Vagina (tissue), 2 donors: Measurements from ENCODE around the gene SYNM. TPM values are rescaled to one million over a fixed set of nuclear protein-coding genes. Genes with fewer than 3 reads are reported as not detected.
A peak's percentile ranks its signal among the peaks of the same experiment; 100 is the strongest.

ENCODE experiments used
- DNase-seq, 2 donors: peaks; one replicate each; pipeline ENCODE4 v3.0.0-alpha.2; 2017; ENCODE audit errors: extremely low spot score in 2 of 2
- H3K27ac ChIP-seq: fragments of 200-600 bp; sonication (generic); one replicate; pipeline ENCODE4 v1.5.1; 2019
- H3K27me3 ChIP-seq: fragments of 200-600 bp; sonication (generic); one replicate; pipeline ENCODE4 v1.5.1; 2019
- H3K36me3 ChIP-seq, 2 donors: fragments of 200-600 bp; sonication (generic); one replicate each; pipeline ENCODE4 v1.5.1; 2017 to 2019
- H3K4me1 ChIP-seq: fragments of 200-600 bp; sonication (generic); one replicate; pipeline ENCODE4 v1.5.1; 2019
- H3K4me3 ChIP-seq, 2 donors: fragments of 200-600 bp; sonication (generic); 1 replicate in 1 of 2; 2 replicates in 1 of 2; pipeline ENCODE4 v1.5.1; 2016 to 2019
- H3K9me3 ChIP-seq: fragments of 200-600 bp; sonication (generic); one replicate; pipeline ENCODE4 v1.5.1; 2019
- CTCF ChIP-seq, 3 experiments: fragments of 450-650 bp in 2 of 3; fragments of 200-600 bp in 1 of 3; sonication (generic) in 1 of 3; IDR thresholded peaks; one replicate each; pipeline ENCODE4 v1.5.1; 2017 to 2019; ENCODE audit warnings: antibody characterized with exemption in 3 of 3, mild to moderate bottlenecking in 2 of 3, moderate library complexity in 2 of 3
- POLR2A ChIP-seq, 2 donors: fragments of 450-650 bp; IDR thresholded peaks; one replicate each; pipeline ENCODE4 v1.6.1; 2017; ENCODE audit warnings: antibody characterized with exemption in 2 of 2, mild to moderate bottlenecking in 2 of 2, moderate library complexity in 2 of 2
- POLR2AphosphoS5 ChIP-seq, 2 donors: sonication (generic); formaldehyde crosslinking; IDR thresholded peaks; one replicate each; pipeline ENCODE4 v1.9.0; 2017; ENCODE audit warnings: antibody characterized with exemption in 2 of 2, mild to moderate bottlenecking in 2 of 2, low read depth in 1 of 2; ENCODE audit not compliant: insufficient read depth in 1 of 2
- intact Hi-C: fragments of 100-400 bp; cut with DNase I; formaldehyde crosslinking; loops from one replicate; pipeline ENCODE4 v1.15.1; 2023
- total RNA-seq: library from RNA; depleted of rRNA; stranded (reverse); fragments of >200 nt; gene quantifications from one replicate; pipeline ENCODE4 v1.2.3, GENCODE V29; 2016

The SYNM gene
- total RNA-seq, 1 donor from 2014 or later, result 62.6 TPM

GRCh38 chr15:99143242-99143641, 38.4 kb downstream of the SYNM start:
- no peaks in the 10 kb centered on the region for H3K27me3 ChIP-seq
- intact Hi-C loops, result no loop called here
- H3K27ac ChIP-seq, result no peak overlapping the region
- no peak overlapping the region for H3K4me3 ChIP-seq
- H3K4me1 ChIP-seq, result peaks cover 10% of the 10 kb centered on the region
- TF ChIP-seq CTCF (IDR thresholded peaks at IDR 0.05), result no peak
- no peak for TF ChIP-seq POLR2A (IDR thresholded peaks at IDR 0.05)
- TF ChIP-seq POLR2AphosphoS5 (IDR thresholded peaks at IDR 0.05; ENCODE audit: insufficient read depth in 1 of 2, low read depth in 1 of 2), result no peak
- no peaks in the 10 kb centered on the region for H3K9me3 ChIP-seq
- no peak for DNase-seq
- no peaks in the 10 kb centered on the region for H3K36me3 ChIP-seq

GRCh38 chr15:99143655-99144610, 39.1 kb downstream of the SYNM start:
- Histone ChIP-seq H3K36me3 (peaks cover 0 to 6% of the 10 kb centered on the region in 2 donors), H3K27me3 (no peaks in the 10 kb centered on the region), H3K4me1 (peaks cover 10% of the 10 kb centered on the region), H3K27ac (peak overlapping the region; percentile 46), H3K4me3 (no peak overlapping the region), H3K9me3 (no peaks in the 10 kb centered on the region)
- peak in 1 of 2 donors; percentile 58 for DNase-seq
- intact Hi-C loops, result no loop called here
- TF ChIP-seq CTCF (IDR thresholded peaks at IDR 0.05) (no peak), POLR2A (IDR thresholded peaks at IDR 0.05) (no peak), POLR2AphosphoS5 (IDR thresholded peaks at IDR 0.05; ENCODE audit: insufficient read depth in 1 of 2, low read depth in 1 of 2) (peak in 1 of 2 donors; percentile 73)

GRCh38 chr15:99145005-99145404, 40.1 kb downstream of the SYNM start:
- intact Hi-C loops, result no loop called here
- H3K4me1 ChIP-seq, result peaks cover 10% of the 10 kb centered on the region
- H3K9me3 ChIP-seq, result no peaks in the 10 kb centered on the region
- H3K27me3 ChIP-seq, result no peaks in the 10 kb centered on the region
- TF ChIP-seq CTCF (IDR thresholded peaks at IDR 0.05) (no peak), POLR2AphosphoS5 (IDR thresholded peaks at IDR 0.05; ENCODE audit: insufficient read depth in 1 of 2, low read depth in 1 of 2) (no peak), POLR2A (IDR thresholded peaks at IDR 0.05) (no peak)
- H3K4me3 ChIP-seq, result no peak overlapping the region
- H3K27ac ChIP-seq, result no peak overlapping the region
- no peak for DNase-seq
- H3K36me3 ChIP-seq, result peaks cover 0 to 6% of the 10 kb centered on the region in 2 donors

GRCh38 chr15:99145778-99146177, 40.9 kb downstream of the SYNM start:
- peak in 1 of 2 donors; percentile 81 for DNase-seq
- H3K9me3 ChIP-seq, result no peaks in the 10 kb centered on the region
- peaks cover 10% of the 10 kb centered on the region for H3K4me1 ChIP-seq
- no peaks in the 10 kb centered on the region for H3K27me3 ChIP-seq
- TF ChIP-seq POLR2AphosphoS5 (IDR thresholded peaks at IDR 0.05; ENCODE audit: insufficient read depth in 1 of 2, low read depth in 1 of 2) (no peak), CTCF (IDR thresholded peaks at IDR 0.05) (no peak), POLR2A (IDR thresholded peaks at IDR 0.05) (no peak)
- no peak overlapping the region for H3K4me3 ChIP-seq
- H3K36me3 ChIP-seq, result peaks cover 0 to 6% of the 10 kb centered on the region in 2 donors
- intact Hi-C loops, result no loop called here
- no peak overlapping the region for H3K27ac ChIP-seq

GRCh38 chr15:99146661-99147060, 41.8 kb downstream of the SYNM start:
- Histone ChIP-seq H3K4me1 (peaks cover 10% of the 10 kb centered on the region), H3K4me3 (no peak overlapping the region), H3K9me3 (no peaks in the 10 kb centered on the region), H3K27me3 (no peaks in the 10 kb centered on the region), H3K36me3 (peaks cover 0 to 6% of the 10 kb centered on the region in 2 donors), H3K27ac (no peak overlapping the region)
- peak in 1 of 2 donors; percentile 40 for DNase-seq
- TF ChIP-seq CTCF (IDR thresholded peaks at IDR 0.05) (no peak), POLR2A (IDR thresholded peaks at IDR 0.05) (no peak), POLR2AphosphoS5 (IDR thresholded peaks at IDR 0.05; ENCODE audit: insufficient read depth in 1 of 2, low read depth in 1 of 2) (no peak)
- intact Hi-C loops, result no loop called here
